Neuronal stem cell (in vitro differentiated cells): Measurements from ENCODE around the gene ORC5.
A peak's percentile ranks its signal among the peaks of the same experiment; 100 is the strongest.

ENCODE experiments used
- DNase-seq: peaks from one replicate; pipeline ENCODE4 v3.0.0-alpha.2; 2013; ENCODE audit warnings: low spot score
- H2AFZ ChIP-seq: one replicate; pipeline ENCODE4 v1.6.1; 2013; ENCODE audit warnings: mild to moderate bottlenecking, low read length, inconsistent platforms
- H2AK5ac ChIP-seq: 2 replicates; pipeline ENCODE4 v1.6.1; 2013; ENCODE audit warnings: low read depth, mild to moderate bottlenecking, inconsistent platforms, low read length, moderate library complexity, mixed read lengths
- H2BK120ac ChIP-seq: 2 replicates; pipeline ENCODE4 v1.6.1; 2013; ENCODE audit warnings: low read depth, mild to moderate bottlenecking, inconsistent platforms, low read length, moderate library complexity, mixed read lengths
- H2BK12ac ChIP-seq: one replicate; pipeline ENCODE4 v1.6.1; 2013; ENCODE audit warnings: low read length, inconsistent platforms
- H2BK15ac ChIP-seq: 2 replicates; pipeline ENCODE4 v1.6.1; 2013; ENCODE audit warnings: mild to moderate bottlenecking, low read length, inconsistent platforms, mixed read lengths
- H2BK5ac ChIP-seq: one replicate; pipeline ENCODE4 v1.6.1; 2013; ENCODE audit warnings: inconsistent platforms, mild to moderate bottlenecking, low read length, moderate library complexity
- H3K14ac ChIP-seq: one replicate; pipeline ENCODE4 v1.6.1; 2013; ENCODE audit warnings: low read length, inconsistent platforms
- H3K18ac ChIP-seq: 2 replicates; pipeline ENCODE4 v1.6.1; 2013; ENCODE audit warnings: low read length, inconsistent platforms
- H3K23ac ChIP-seq: 2 replicates; pipeline ENCODE4 v1.6.1; 2013; ENCODE audit warnings: low read depth, mild to moderate bottlenecking, mixed read lengths, low read length, inconsistent platforms; ENCODE audit not compliant: poor library complexity
- H3K27ac ChIP-seq: replicated peaks from 3 replicates; pipeline ENCODE4 v1.5.1; 2013; ENCODE audit warnings: low read length, inconsistent platforms
- H3K27me3 ChIP-seq, 3 experiments: 2 replicates each; pipeline ENCODE4 v1.6.1; 2013; ENCODE audit warnings: low read length in 3 of 3, mild to moderate bottlenecking in 2 of 3, inconsistent platforms in 1 of 3, low read depth in 1 of 3, mixed read lengths in 1 of 3, moderate library complexity in 1 of 3; ENCODE audit not compliant: control insufficient read depth in 3 of 3, insufficient read depth in 3 of 3
- H3K36me3 ChIP-seq, 2 donors: replicated peaks in 1 of 2; 2 replicates each; pipeline ENCODE4 v1.6.1; 2013; ENCODE audit warnings: low read length in 2 of 2; ENCODE audit not compliant: control insufficient read depth in 2 of 2, insufficient read depth in 2 of 2
- H3K4ac ChIP-seq: 2 replicates; pipeline ENCODE4 v1.6.1; 2013; ENCODE audit warnings: inconsistent platforms, mild to moderate bottlenecking, low read length, moderate library complexity
- H3K4me1 ChIP-seq, 2 donors: 1 replicate in 1 of 2; 2 replicates in 1 of 2; pipeline ENCODE4 v1.6.1; 2013; ENCODE audit warnings: low read length in 2 of 2, low read depth in 1 of 2; ENCODE audit not compliant: control insufficient read depth in 2 of 2, insufficient read depth in 1 of 2
- H3K4me2 ChIP-seq: one replicate; pipeline ENCODE4 v1.6.1; 2013; ENCODE audit warnings: mild to moderate bottlenecking, low read length, inconsistent platforms; ENCODE audit not compliant: insufficient read depth, poor library complexity, severe bottlenecking
- H3K4me3 ChIP-seq, 2 donors: 2 replicates each; pipeline ENCODE4 v1.5.1; 2013; ENCODE audit warnings: low read length in 2 of 2, mild to moderate bottlenecking in 2 of 2, inconsistent platforms in 1 of 2, moderate library complexity in 1 of 2
- H3K79me1 ChIP-seq: one replicate; pipeline ENCODE4 v1.6.1; 2013; ENCODE audit warnings: low read depth, mild to moderate bottlenecking, inconsistent platforms, low read length, moderate library complexity
- H3K9ac ChIP-seq: one replicate; pipeline ENCODE4 v1.6.1; 2013; ENCODE audit warnings: mild to moderate bottlenecking, low read depth, low read length, inconsistent platforms; ENCODE audit not compliant: poor library complexity
- H3K9me3 ChIP-seq, 2 donors: replicated peaks in 1 of 2; 2 replicates each; pipeline versions ENCODE3 to v1.6.1; 2013; ENCODE audit warnings: low read length in 2 of 2, mild to moderate bottlenecking in 2 of 2, inconsistent platforms in 1 of 2, low read depth in 1 of 2, mixed read lengths in 1 of 2, moderate library complexity in 1 of 2; ENCODE audit not compliant: control insufficient read depth in 2 of 2, insufficient read depth in 1 of 2
- H4K8ac ChIP-seq: one replicate; pipeline ENCODE4 v1.6.1; 2013; ENCODE audit warnings: low read depth, mild to moderate bottlenecking, inconsistent platforms, low read length, moderate library complexity
- H4K91ac ChIP-seq: one replicate; pipeline ENCODE4 v1.6.1; 2013; ENCODE audit warnings: low read length, low read depth, mild to moderate bottlenecking, inconsistent platforms; ENCODE audit not compliant: poor library complexity
- WGBS, 2 donors: extraction: QIAGEN DNeasy Blood & Tissue Kit; methylation state at CpG; one replicate each; pipeline ENCODE4 v1.1.7; 2013; ENCODE audit warnings: missing lambda C conversion rate in 2 of 2, mixed read lengths in 1 of 2; ENCODE audit not compliant: insufficient read length in 2 of 2, insufficient replicate concordance in 1 of 2; ENCODE audit errors: extremely low coverage in 2 of 2; 5-methylcytosine and 5-hydroxymethylcytosine counted together

Gene ORC5

DNA sequence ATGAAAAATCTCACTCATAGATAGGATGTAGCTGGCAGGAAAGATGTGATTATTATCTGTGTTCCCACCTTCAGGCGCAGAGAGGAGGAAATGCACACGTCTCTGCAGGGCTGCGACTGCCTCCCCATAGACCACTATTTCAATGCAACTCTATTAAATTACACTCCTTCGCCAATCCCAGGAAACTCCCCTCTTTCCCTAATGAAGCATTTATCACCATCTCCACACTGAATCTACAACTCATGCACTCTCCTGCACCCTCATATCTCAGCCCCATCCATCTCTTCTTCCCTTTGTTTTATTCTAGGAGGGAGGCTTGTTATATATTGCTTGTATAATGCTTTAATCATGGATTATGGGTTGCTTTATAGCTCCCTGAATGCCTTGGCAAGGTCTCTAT lies 116.6 kb downstream of the ORC5 start:
- no peaks in the 10 kb centered on the region for H3K79me1 ChIP-seq
- no peak overlapping the region for H3K9ac ChIP-seq
- H2BK15ac ChIP-seq, result no peak overlapping the region
- H3K36me3 ChIP-seq, result no peaks in the 10 kb centered on the region
- no peaks in the 10 kb centered on the region for H3K27me3 ChIP-seq
- H3K4me1 ChIP-seq, result peaks cover 2 to 5% of the 10 kb centered on the region in 2 donors
- DNase-seq, result no peak
- no peak overlapping the region for H2BK12ac ChIP-seq
- no peak overlapping the region for H3K4ac ChIP-seq
- no peak overlapping the region for H2BK120ac ChIP-seq
- no CpG with 5 or more reads among the region's 4 CpGs for WGBS, 2 donors
- no peak overlapping the region for H3K4me2 ChIP-seq
- H4K8ac ChIP-seq, result no peak overlapping the region
- H3K27ac ChIP-seq, result no peak overlapping the region
- no peak overlapping the region for H3K18ac ChIP-seq
- H3K23ac ChIP-seq, result no peak overlapping the region
- H4K91ac ChIP-seq, result no peak overlapping the region
- no peaks in the 10 kb centered on the region for H3K9me3 ChIP-seq
- H2AK5ac ChIP-seq, result no peak overlapping the region
- H2BK5ac ChIP-seq, result no peak overlapping the region
- no peak overlapping the region for H3K14ac ChIP-seq
- H2AFZ ChIP-seq, result no peak overlapping the region
- H3K4me3 ChIP-seq, result no peak overlapping the region

DNA sequence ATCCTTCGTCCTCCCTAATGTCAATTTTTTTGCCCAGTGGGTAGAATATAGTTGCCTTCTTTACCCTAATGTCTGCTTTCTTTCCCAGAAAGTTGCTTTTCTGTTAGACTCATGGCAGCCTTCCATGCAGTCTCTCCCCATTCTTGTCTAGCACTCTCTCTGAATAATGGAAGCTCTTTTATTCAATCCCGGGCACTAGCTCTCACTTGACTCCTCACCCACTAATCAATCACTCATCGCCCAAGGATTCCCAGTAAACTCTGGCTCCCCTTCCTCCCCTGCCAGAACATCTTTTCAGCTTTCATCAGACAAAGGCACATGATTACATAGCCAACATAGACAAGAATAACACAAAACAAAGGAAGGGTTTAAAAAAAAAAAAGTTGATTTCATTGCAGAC lies 118.2 kb downstream of the ORC5 start:
- Histone ChIP-seq H4K91ac (no peak overlapping the region), H3K4ac (no peak overlapping the region), H3K36me3 (no peaks in the 10 kb centered on the region), H3K18ac (no peak overlapping the region), H3K9me3 (no peaks in the 10 kb centered on the region), H2BK5ac (no peak overlapping the region), H3K27me3 (no peaks in the 10 kb centered on the region), H3K4me1 (peaks cover 2 to 5% of the 10 kb centered on the region in 2 donors), H3K79me1 (no peaks in the 10 kb centered on the region), H3K27ac (no peak overlapping the region), H2BK12ac (no peak overlapping the region), H3K23ac (no peak overlapping the region), H3K4me3 (no peak overlapping the region), H2AK5ac (no peak overlapping the region), H2AFZ (peak overlapping the region; percentile 27), H2BK15ac (no peak overlapping the region), H3K9ac (no peak overlapping the region), H4K8ac (no peak overlapping the region), H2BK120ac (no peak overlapping the region), H3K4me2 (no peak overlapping the region), H3K14ac (no peak overlapping the region)
- DNase-seq, result peak; percentile 43
- WGBS, 2 donors, result no CpG with 5 or more reads among the region's 3 CpGs

DNA sequence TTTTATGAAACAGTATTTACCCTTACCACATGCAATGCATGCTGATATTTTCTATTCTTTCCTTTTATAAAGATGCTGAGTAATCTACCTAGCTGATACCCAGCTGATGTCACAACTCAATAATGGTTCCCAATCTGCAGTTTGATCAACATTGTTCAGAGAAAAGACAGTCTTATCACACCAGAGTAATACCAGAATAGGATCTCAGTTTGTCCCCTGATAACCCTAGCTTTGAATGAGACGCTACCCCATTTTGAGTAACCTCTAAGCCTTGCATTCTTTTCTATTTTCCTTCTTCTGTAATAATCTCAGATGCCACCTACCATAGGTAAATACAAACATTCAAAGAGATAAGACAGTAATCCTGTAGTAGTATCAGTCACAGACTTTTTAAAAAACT lies 118.8 kb downstream of the ORC5 start:
- H2BK12ac ChIP-seq, result no peak overlapping the region
- no CpG with 5 or more reads among the region's 1 CpG for WGBS, 2 donors
- H3K79me1 ChIP-seq, result no peaks in the 10 kb centered on the region
- H3K4me3 ChIP-seq, result no peak overlapping the region
- no peak overlapping the region for H4K91ac ChIP-seq
- no peak overlapping the region for H2BK5ac ChIP-seq
- H3K4ac ChIP-seq, result no peak overlapping the region
- H2BK15ac ChIP-seq, result no peak overlapping the region
- no peaks in the 10 kb centered on the region for H3K27me3 ChIP-seq
- peaks cover 2 to 5% of the 10 kb centered on the region in 2 donors for H3K4me1 ChIP-seq
- no peak overlapping the region for H3K27ac ChIP-seq
- DNase-seq, result no peak
- no peak overlapping the region for H2BK120ac ChIP-seq
- no peak overlapping the region for H3K4me2 ChIP-seq
- no peaks in the 10 kb centered on the region for H3K36me3 ChIP-seq
- no peaks in the 10 kb centered on the region for H3K9me3 ChIP-seq
- no peak overlapping the region for H3K9ac ChIP-seq
- H4K8ac ChIP-seq, result no peak overlapping the region
- H3K23ac ChIP-seq, result no peak overlapping the region
- H2AFZ ChIP-seq, result peak overlapping the region; percentile 27
- H3K18ac ChIP-seq, result no peak overlapping the region
- no peak overlapping the region for H3K14ac ChIP-seq
- H2AK5ac ChIP-seq, result no peak overlapping the region
